CD4-positive, alpha-beta T cell (primary cell): ENCODE results near the gene CAMK2B. TPM values are rescaled to one million over a fixed set of nuclear protein-coding genes. Genes with fewer than 3 reads are reported as not detected.

Source experiments
- ATAC-seq: fragments of 200-7000 bp; cut with Tn5 transposase; one replicate; pipeline ENCODE4 v1.10.0; 2022; ENCODE audit warnings: mild to moderate bottlenecking; ENCODE audit not compliant: poor library complexity
- CTCF ChIA-PET: fragments of 350-600 bp; sonication (Branson Sonifier 250); formaldehyde crosslinking; loops from one replicate; lab custom pipeline; 2021; ENCODE audit warnings: antibody characterized with exemption, inconsistent platforms; lab: Charles Lee
- POLR2A ChIA-PET: fragments of 350-600 bp; sonication (Branson Sonifier 250); formaldehyde crosslinking; loops from one replicate; lab custom pipeline; 2021; ENCODE audit warnings: antibody characterized with exemption, inconsistent platforms; lab: Charles Lee
- DNase-seq, 14 experiments: peaks; one replicate each; pipeline ENCODE4 v3.0.0-alpha.2; 2013 to 2020; ENCODE audit warnings: mixed read lengths in 2 of 14
- H3K27ac ChIP-seq, 2 donors: one replicate each; pipeline versions ENCODE4 v1.5.1 to v1.7.0; 2013; ENCODE audit warnings: low read length in 2 of 2, low read depth in 1 of 2, mild to moderate bottlenecking in 1 of 2
- H3K27me3 ChIP-seq, 2 experiments: 1 replicate in 1 of 2; 2 replicates in 1 of 2; pipeline versions ENCODE4 v1.6.1 to v1.7.0; 2013; ENCODE audit warnings: low read length in 2 of 2, control low read depth in 1 of 2, mild to moderate bottlenecking in 1 of 2, moderate library complexity in 1 of 2; ENCODE audit not compliant: insufficient read depth in 2 of 2, control insufficient read depth in 1 of 2
- H3K36me3 ChIP-seq: one replicate; pipeline ENCODE4 v1.6.1; 2013; ENCODE audit warnings: low read length, control low read depth; ENCODE audit not compliant: insufficient read depth
- H3K4me1 ChIP-seq: one replicate; pipeline ENCODE4 v1.6.1; 2013; ENCODE audit warnings: low read length, control low read depth; ENCODE audit not compliant: insufficient read depth
- H3K4me3 ChIP-seq: one replicate; pipeline ENCODE4 v1.5.1; 2013; ENCODE audit warnings: mild to moderate bottlenecking, low read length, moderate library complexity
- H3K9me3 ChIP-seq, 2 experiments: 1 replicate in 1 of 2; 2 replicates in 1 of 2; pipeline versions ENCODE4 v1.6.1 to v1.7.0; 2013; ENCODE audit warnings: low read length in 2 of 2, mild to moderate bottlenecking in 2 of 2, control low read depth in 1 of 2, moderate library complexity in 1 of 2; ENCODE audit not compliant: control insufficient read depth in 1 of 2, insufficient read depth in 1 of 2
- H3K27ac Mint-ChIP-seq: one replicate; pipeline ENCODE4 v1.8.0; 2020; ENCODE audit warnings: mixed read lengths
- H3K27me3 Mint-ChIP-seq: one replicate; pipeline ENCODE4 v1.8.0; 2021; ENCODE audit warnings: mixed read lengths
- H3K36me3 Mint-ChIP-seq: one replicate; pipeline ENCODE4 v1.8.0; 2021; ENCODE audit warnings: low read depth, mixed read lengths
- H3K4me1 Mint-ChIP-seq: one replicate; pipeline ENCODE4 v1.8.0; 2021; ENCODE audit warnings: low read depth, mixed read lengths
- H3K4me3 Mint-ChIP-seq: one replicate; pipeline ENCODE4 v1.8.0; 2020; ENCODE audit warnings: mild to moderate bottlenecking, mixed read lengths
- H3K9me3 Mint-ChIP-seq: one replicate; pipeline ENCODE4 v1.8.0; 2020; ENCODE audit warnings: mixed read lengths
- intact Hi-C, 2 experiments: fragments of 100-400 bp; cut with DNase I in 1 of 2; cut with micrococcal nuclease in 1 of 2; formaldehyde crosslinking; loops; one replicate each; pipeline versions ENCODE4 v1.15.1 to v1.9.0; 2023 to 2025; cut with DNase I, micrococcal nuclease
- total RNA-seq, 174 experiments: library from RNA in 2 of 174; stranded (reverse) in 2 of 174; gene quantifications; one replicate each; pipeline ENCODE4 v1.2.3 and lab custom pipeline; 2021 to 2026
- TF ChIP-seq, protein P1 (sequence below): fragments of 200-600 bp; IDR thresholded peaks from one replicate; pipeline ENCODE4 v1.8.0; 2022; ENCODE audit warnings: antibody characterized with exemption, mild to moderate bottlenecking

The CAMK2B gene
- total RNA-seq, 2 experiments from 2014 or later, result not detected

GRCh38 chr7:44265728-44266127, 59.7 kb downstream of the CAMK2B start:
- CTCF ChIA-PET, result no interaction called here
- intact Hi-C loops, result no loop called here
- H3K27ac ChIP-seq, result no peak overlapping the region
- Mint-ChIP-seq H3K36me3 (no peaks in the 10 kb centered on the region), H3K4me1 (no peaks in the 10 kb centered on the region), H3K4me3 (no peak overlapping the region), H3K27ac (no peak overlapping the region), H3K9me3 (no peaks in the 10 kb centered on the region), H3K27me3 (no peaks in the 10 kb centered on the region)
- TF ChIP-seq, protein P1, sequence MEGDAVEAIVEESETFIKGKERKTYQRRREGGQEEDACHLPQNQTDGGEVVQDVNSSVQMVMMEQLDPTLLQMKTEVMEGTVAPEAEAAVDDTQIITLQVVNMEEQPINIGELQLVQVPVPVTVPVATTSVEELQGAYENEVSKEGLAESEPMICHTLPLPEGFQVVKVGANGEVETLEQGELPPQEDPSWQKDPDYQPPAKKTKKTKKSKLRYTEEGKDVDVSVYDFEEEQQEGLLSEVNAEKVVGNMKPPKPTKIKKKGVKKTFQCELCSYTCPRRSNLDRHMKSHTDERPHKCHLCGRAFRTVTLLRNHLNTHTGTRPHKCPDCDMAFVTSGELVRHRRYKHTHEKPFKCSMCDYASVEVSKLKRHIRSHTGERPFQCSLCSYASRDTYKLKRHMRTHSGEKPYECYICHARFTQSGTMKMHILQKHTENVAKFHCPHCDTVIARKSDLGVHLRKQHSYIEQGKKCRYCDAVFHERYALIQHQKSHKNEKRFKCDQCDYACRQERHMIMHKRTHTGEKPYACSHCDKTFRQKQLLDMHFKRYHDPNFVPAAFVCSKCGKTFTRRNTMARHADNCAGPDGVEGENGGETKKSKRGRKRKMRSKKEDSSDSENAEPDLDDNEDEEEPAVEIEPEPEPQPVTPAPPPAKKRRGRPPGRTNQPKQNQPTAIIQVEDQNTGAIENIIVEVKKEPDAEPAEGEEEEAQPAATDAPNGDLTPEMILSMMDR, result no peak
- H3K36me3 ChIP-seq, result no peaks in the 10 kb centered on the region
- no peak for DNase-seq
- H3K27me3 ChIP-seq, result no peaks in the 10 kb centered on the region
- POLR2A ChIA-PET, result no interaction called here
- ATAC-seq, result no peak
- H3K4me1 ChIP-seq, result no peaks in the 10 kb centered on the region
- no peak overlapping the region for H3K4me3 ChIP-seq
- H3K9me3 ChIP-seq, result no peaks in the 10 kb centered on the region

GRCh38 chr7:44264221-44264931, 61.0 kb downstream of the CAMK2B start:
- TF ChIP-seq, protein P1, result no peak
- Mint-ChIP-seq H3K4me3 (no peak overlapping the region), H3K27me3 (no peaks in the 10 kb centered on the region), H3K27ac (no peak overlapping the region), H3K4me1 (peaks cover 10% of the 10 kb centered on the region), H3K36me3 (no peaks in the 10 kb centered on the region), H3K9me3 (no peaks in the 10 kb centered on the region)
- ChIA-PET POLR2A (no interaction called here), CTCF (no interaction called here)
- Histone ChIP-seq H3K4me1 (peaks cover 2% of the 10 kb centered on the region), H3K27ac (no peak overlapping the region), H3K9me3 (no peaks in the 10 kb centered on the region), H3K4me3 (no peak overlapping the region), H3K27me3 (no peaks in the 10 kb centered on the region), H3K36me3 (no peaks in the 10 kb centered on the region)
- ATAC-seq (no peak), DNase-seq (no peak)
- intact Hi-C loops, result no loop called here

- ChIA-PET CTCF (no interaction called here), POLR2A (no interaction called here)
- Mint-ChIP-seq H3K4me1 (peaks cover 14% of the 10 kb centered on the region), H3K4me3 (no peak overlapping the region), H3K36me3 (no peaks in the 10 kb centered on the region), H3K27ac (no peak overlapping the region), H3K27me3 (no peaks in the 10 kb centered on the region), H3K9me3 (no peaks in the 10 kb centered on the region)
- intact Hi-C loops, result no loop called here
- Histone ChIP-seq H3K4me3 (no peak overlapping the region), H3K36me3 (no peaks in the 10 kb centered on the region), H3K27ac (no peak overlapping the region), H3K9me3 (no peaks in the 10 kb centered on the region), H3K27me3 (no peaks in the 10 kb centered on the region), H3K4me1 (peaks cover 11% of the 10 kb centered on the region)
- DNase-seq (no peak), ATAC-seq (no peak)
- TF ChIP-seq, protein P1, result no peak
Measured at GRCh38 chr7:44263326-44264082, 61.9 kb downstream of the CAMK2B start.
